ENCODE data around the gene ATP6V0D1.

- TF ChIP-seq TARDBP (IDR thresholded peaks at IDR 0.05): no peak
- TF ChIP-seq ELF4 (IDR thresholded peaks at IDR 0.05): no peak
- no peak for TF ChIP-seq FOXM1 (IDR thresholded peaks at IDR 0.05; ENCODE audit: borderline replicate concordance)
- TF ChIP-seq, protein P1, sequence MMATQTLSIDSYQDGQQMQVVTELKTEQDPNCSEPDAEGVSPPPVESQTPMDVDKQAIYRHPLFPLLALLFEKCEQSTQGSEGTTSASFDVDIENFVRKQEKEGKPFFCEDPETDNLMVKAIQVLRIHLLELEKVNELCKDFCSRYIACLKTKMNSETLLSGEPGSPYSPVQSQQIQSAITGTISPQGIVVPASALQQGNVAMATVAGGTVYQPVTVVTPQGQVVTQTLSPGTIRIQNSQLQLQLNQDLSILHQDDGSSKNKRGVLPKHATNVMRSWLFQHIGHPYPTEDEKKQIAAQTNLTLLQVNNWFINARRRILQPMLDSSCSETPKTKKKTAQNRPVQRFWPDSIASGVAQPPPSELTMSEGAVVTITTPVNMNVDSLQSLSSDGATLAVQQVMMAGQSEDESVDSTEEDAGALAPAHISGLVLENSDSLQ (IDR thresholded peaks at IDR 0.05): no peak
- TF ChIP-seq BHLHE40 (IDR thresholded peaks at IDR 0.05; ENCODE audit: borderline replicate concordance): no peak
- TF ChIP-seq NFRKB (IDR thresholded peaks at IDR 0.05): no peak
- no peak for TF ChIP-seq ARNT (IDR thresholded peaks at IDR 0.05)
- TF ChIP-seq SP1 (IDR thresholded peaks at IDR 0.05): no peak
- TF ChIP-seq FOXA1 (IDR thresholded peaks at IDR 0.05): no peak
- no peak for TF ChIP-seq SUZ12 (IDR thresholded peaks at IDR 0.05)
- no peak for TF ChIP-seq FOXK2 (IDR thresholded peaks at IDR 0.05)
- TF ChIP-seq CTBP1 (IDR thresholded peaks at IDR 0.05; ENCODE audit: borderline replicate concordance): no peak
- no peak for TF ChIP-seq LEF1 (IDR thresholded peaks at IDR 0.05; ENCODE audit: borderline replicate concordance)
- TF ChIP-seq L3MBTL2 (conservative IDR thresholded peaks at IDR 0.05): no peak
These were observed 63.5 kb downstream of the ATP6V0D1 start for GRCh38 chr16:67417333-67418061.

Data from HEK293T (cell line).